Vagina (tissue), 2 donors: Measurements from ENCODE around the gene DPEP3. TPM values are rescaled to one million over a fixed set of nuclear protein-coding genes. Genes with fewer than 3 reads are reported as not detected.

Experiments used
- DNase-seq, 2 donors: peaks; one replicate each; pipeline ENCODE4 v3.0.0-alpha.2; 2017; ENCODE audit errors: extremely low spot score in 2 of 2
- H3K27ac ChIP-seq: fragments of 200-600 bp; sonication (generic); one replicate; pipeline ENCODE4 v1.5.1; 2019
- H3K27me3 ChIP-seq: fragments of 200-600 bp; sonication (generic); one replicate; pipeline ENCODE4 v1.5.1; 2019
- H3K36me3 ChIP-seq, 2 donors: fragments of 200-600 bp; sonication (generic); one replicate each; pipeline ENCODE4 v1.5.1; 2017 to 2019
- H3K4me1 ChIP-seq: fragments of 200-600 bp; sonication (generic); one replicate; pipeline ENCODE4 v1.5.1; 2019
- H3K4me3 ChIP-seq, 2 donors: fragments of 200-600 bp; sonication (generic); 1 replicate in 1 of 2; 2 replicates in 1 of 2; pipeline ENCODE4 v1.5.1; 2016 to 2019
- H3K9me3 ChIP-seq: fragments of 200-600 bp; sonication (generic); one replicate; pipeline ENCODE4 v1.5.1; 2019
- CTCF ChIP-seq, 3 experiments: fragments of 450-650 bp in 2 of 3; fragments of 200-600 bp in 1 of 3; sonication (generic) in 1 of 3; IDR thresholded peaks; one replicate each; pipeline ENCODE4 v1.5.1; 2017 to 2019; ENCODE audit warnings: antibody characterized with exemption in 3 of 3, mild to moderate bottlenecking in 2 of 3, moderate library complexity in 2 of 3
- POLR2A ChIP-seq, 2 donors: fragments of 450-650 bp; IDR thresholded peaks; one replicate each; pipeline ENCODE4 v1.6.1; 2017; ENCODE audit warnings: antibody characterized with exemption in 2 of 2, mild to moderate bottlenecking in 2 of 2, moderate library complexity in 2 of 2
- POLR2AphosphoS5 ChIP-seq, 2 donors: sonication (generic); formaldehyde crosslinking; IDR thresholded peaks; one replicate each; pipeline ENCODE4 v1.9.0; 2017; ENCODE audit warnings: antibody characterized with exemption in 2 of 2, mild to moderate bottlenecking in 2 of 2, low read depth in 1 of 2; ENCODE audit not compliant: insufficient read depth in 1 of 2
- intact Hi-C: fragments of 100-400 bp; cut with DNase I; formaldehyde crosslinking; loops from one replicate; pipeline ENCODE4 v1.15.1; 2023
- total RNA-seq: library from RNA; depleted of rRNA; stranded (reverse); fragments of >200 nt; gene quantifications from one replicate; pipeline ENCODE4 v1.2.3, GENCODE V29; 2016

DPEP3 gene
- total RNA-seq = not detected

- no peaks in the 10 kb centered on the region for H3K27me3 ChIP-seq
- intact Hi-C loops = no loop called here
- H3K9me3 ChIP-seq = no peaks in the 10 kb centered on the region
- H3K36me3 ChIP-seq = no peaks in the 10 kb centered on the region
- no peak for DNase-seq
- H3K4me1 ChIP-seq = no peaks in the 10 kb centered on the region
- H3K27ac ChIP-seq = no peak within 1 kb of the TSS
- no peak within 1 kb of the TSS for H3K4me3 ChIP-seq
- TF ChIP-seq CTCF (IDR thresholded peaks at IDR 0.05) (no peak), POLR2AphosphoS5 (IDR thresholded peaks at IDR 0.05; ENCODE audit: insufficient read depth in 1 of 2, low read depth in 1 of 2) (no peak), POLR2A (IDR thresholded peaks at IDR 0.05) (no peak)
Observed at GRCh38 chr16:67979955-67980678, at the start of gene DPEP3. TSS of gene DPEP3 (minus strand) at chr16:67980499. CDS start at chr16:67980380, 119 bp downstream.

DNA sequence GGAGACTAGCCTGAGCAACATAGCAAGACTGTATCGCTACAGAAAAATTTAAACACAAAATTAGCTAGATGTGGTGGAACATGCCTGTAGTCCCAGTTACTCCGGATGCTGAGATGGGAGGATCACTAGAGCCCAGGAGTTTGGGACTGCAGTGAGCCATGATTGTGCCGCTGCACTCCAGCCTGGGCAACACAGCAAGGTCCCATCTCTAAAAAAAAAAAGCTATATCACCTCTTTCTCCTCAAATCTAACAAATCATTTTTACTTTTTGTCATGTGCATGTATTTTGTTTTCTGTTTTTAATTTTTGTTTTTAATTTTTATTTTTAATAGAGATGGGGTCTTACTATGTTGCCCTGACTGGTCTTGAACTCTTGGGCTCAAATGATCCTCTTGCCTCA is 48.7 kb upstream of the DPEP3 start:
- no peak for DNase-seq
- Histone ChIP-seq H3K4me3 (no peak overlapping the region), H3K4me1 (peaks cover 5% of the 10 kb centered on the region), H3K27ac (no peak overlapping the region), H3K9me3 (no peaks in the 10 kb centered on the region), H3K36me3 (peaks cover 0 to 12% of the 10 kb centered on the region in 2 donors), H3K27me3 (no peaks in the 10 kb centered on the region)
- TF ChIP-seq CTCF (IDR thresholded peaks at IDR 0.05) = no peak
- no peak for TF ChIP-seq POLR2A (IDR thresholded peaks at IDR 0.05)
- TF ChIP-seq POLR2AphosphoS5 (IDR thresholded peaks at IDR 0.05; ENCODE audit: insufficient read depth in 1 of 2, low read depth in 1 of 2) = no peak
- intact Hi-C loops = no loop called here

DNA sequence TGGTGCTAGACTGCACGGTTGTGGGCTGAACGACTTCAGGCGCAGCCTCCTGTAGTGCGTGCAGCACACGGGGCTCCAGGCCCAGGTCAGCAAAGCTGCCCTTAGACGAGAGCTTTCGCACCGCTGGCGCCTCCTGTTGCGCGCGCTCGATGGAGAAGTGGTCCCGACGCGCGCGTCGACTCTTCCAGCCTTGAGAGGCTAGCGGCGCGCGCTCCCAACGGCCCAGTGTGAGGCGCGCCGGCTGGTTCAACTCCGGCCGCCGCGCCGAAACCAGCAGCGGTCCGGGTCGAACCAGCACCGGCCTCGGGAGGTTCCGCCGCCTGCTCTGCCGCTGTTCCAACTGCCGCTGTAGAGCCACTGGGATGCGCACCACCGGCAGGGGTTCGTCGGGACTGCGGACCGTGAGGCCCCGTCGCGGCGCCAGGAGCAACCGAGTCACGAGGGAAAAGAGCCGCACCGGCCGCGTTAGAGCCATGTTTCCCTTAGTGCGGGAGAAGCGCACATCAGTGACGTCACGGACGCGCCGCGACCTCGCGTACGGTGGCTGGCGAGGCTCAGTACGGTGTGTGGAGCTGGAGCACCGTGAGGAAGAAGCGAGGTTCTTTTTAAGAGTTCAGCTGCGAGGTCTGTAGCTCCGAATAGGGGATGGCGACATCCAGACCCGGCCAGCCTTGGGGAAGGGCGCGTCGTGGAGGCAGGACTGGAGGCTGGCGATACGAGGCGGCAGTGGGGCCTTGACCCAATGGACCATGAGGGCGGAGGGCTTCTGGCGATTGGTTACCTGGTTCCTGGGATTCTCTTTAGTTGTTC is 42.6 kb upstream of the DPEP3 start, which contains the start of the genes DDX28 and DUS2:
Gene DDX28 (minus strand): TSS at position 505 of the 810 bp plus-strand sequence. CDS start 30 bp downstream, at position 475.
Gene DUS2 (plus strand): TSS at position 557 of the 810 bp plus-strand sequence. CDS start 14,740 bp downstream, outside the sequence.
- Histone ChIP-seq H3K4me3 (peak within 1 kb of the TSS; percentile 88 to 93), H3K4me1 (peaks cover 24% of the 10 kb centered on the region), H3K27me3 (no peaks in the 10 kb centered on the region), H3K9me3 (no peaks in the 10 kb centered on the region), H3K27ac (peak within 1 kb of the TSS; percentile 77), H3K36me3 (peaks cover 0 to 13% of the 10 kb centered on the region in 2 donors)
- DNase-seq = peak in 1 of 2 donors; percentile 93
- intact Hi-C loops = loop anchor here (5.0 kb wide), 1 partner anchor 59 kb away; no protein-coding TSS in a partner anchor
- TF ChIP-seq POLR2AphosphoS5 (IDR thresholded peaks at IDR 0.05; ENCODE audit: insufficient read depth in 1 of 2, low read depth in 1 of 2) (peak; percentile 95 to 98), CTCF (IDR thresholded peaks at IDR 0.05) (peak in 2 of 3 experiments; percentile 0 to 8), POLR2A (IDR thresholded peaks at IDR 0.05) (no peak)

DNA sequence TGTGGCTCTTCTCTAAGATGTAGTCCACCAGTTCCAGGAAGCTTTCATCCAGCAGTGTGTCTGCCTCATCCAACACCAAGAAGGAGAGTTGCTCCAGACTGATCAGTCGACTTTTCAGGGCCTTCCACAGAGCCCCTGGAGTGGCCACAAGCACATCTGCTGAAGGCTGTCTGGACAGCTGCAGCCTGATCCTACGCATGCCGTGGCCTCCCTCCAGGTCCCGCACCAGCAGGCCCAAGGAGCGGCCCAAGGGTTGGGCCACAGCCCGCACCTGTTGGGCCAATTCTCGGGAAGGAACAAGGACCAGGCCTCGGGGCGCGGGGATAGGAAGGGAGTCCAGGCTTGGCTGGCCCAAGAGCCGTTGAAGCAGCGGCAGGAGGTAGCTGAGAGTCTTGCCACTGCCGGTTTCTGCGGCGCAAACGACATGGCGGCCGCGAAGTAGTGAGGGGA is 42.0 kb upstream of the DPEP3 start:
- no peak for TF ChIP-seq POLR2AphosphoS5 (IDR thresholded peaks at IDR 0.05; ENCODE audit: insufficient read depth in 1 of 2, low read depth in 1 of 2)
- no peak for TF ChIP-seq CTCF (IDR thresholded peaks at IDR 0.05)
- no peak for TF ChIP-seq POLR2A (IDR thresholded peaks at IDR 0.05)
- no peak for DNase-seq
- H3K4me3 ChIP-seq = peak overlapping the region; percentile 88 to 93
- H3K27ac ChIP-seq = peak overlapping the region; percentile 77
- intact Hi-C loops = loop anchor here (5.0 kb wide), 1 partner anchor 60 kb away; no protein-coding TSS in a partner anchor
- no peaks in the 10 kb centered on the region for H3K9me3 ChIP-seq
- H3K27me3 ChIP-seq = no peaks in the 10 kb centered on the region
- H3K4me1 ChIP-seq = peaks cover 24% of the 10 kb centered on the region
- H3K36me3 ChIP-seq = peaks cover 0 to 13% of the 10 kb centered on the region in 2 donors
